ENCODE data around the gene CCDC6.
"Not testable (repeated sequence)": the region's sequence is repeated elsewhere in the genome, so short reads cannot be mapped to it uniquely, and the experiment has no call there.

Gene CCDC6

DNA sequence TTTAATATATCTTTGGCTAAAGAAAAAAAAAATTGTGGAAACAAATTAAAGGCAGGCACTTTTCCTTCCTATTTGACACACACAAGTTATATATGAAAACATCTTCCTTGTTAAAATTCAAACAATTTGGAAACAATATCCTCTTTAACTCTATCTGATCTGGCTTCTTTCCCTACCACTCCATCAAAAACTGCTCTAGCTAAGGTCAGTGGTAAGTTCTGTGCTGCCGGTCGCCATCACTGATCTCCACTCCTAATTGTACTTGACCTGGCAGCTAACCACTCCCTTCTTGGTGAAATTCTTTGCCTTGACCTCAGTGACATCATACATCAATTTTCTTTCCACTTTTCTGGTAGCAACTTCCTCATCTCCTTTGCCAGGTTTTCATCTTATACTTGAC is 105.2 kb downstream of the CCDC6 start:
- no peak overlapping the region for H3K4me3 ChIP-seq (ENCODE audit: low read depth, low read length)
- TF ChIP-seq, protein P1, sequence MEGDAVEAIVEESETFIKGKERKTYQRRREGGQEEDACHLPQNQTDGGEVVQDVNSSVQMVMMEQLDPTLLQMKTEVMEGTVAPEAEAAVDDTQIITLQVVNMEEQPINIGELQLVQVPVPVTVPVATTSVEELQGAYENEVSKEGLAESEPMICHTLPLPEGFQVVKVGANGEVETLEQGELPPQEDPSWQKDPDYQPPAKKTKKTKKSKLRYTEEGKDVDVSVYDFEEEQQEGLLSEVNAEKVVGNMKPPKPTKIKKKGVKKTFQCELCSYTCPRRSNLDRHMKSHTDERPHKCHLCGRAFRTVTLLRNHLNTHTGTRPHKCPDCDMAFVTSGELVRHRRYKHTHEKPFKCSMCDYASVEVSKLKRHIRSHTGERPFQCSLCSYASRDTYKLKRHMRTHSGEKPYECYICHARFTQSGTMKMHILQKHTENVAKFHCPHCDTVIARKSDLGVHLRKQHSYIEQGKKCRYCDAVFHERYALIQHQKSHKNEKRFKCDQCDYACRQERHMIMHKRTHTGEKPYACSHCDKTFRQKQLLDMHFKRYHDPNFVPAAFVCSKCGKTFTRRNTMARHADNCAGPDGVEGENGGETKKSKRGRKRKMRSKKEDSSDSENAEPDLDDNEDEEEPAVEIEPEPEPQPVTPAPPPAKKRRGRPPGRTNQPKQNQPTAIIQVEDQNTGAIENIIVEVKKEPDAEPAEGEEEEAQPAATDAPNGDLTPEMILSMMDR (IDR thresholded peaks at IDR 0.05; ENCODE audit: insufficient read depth, low read depth, low read length, missing control alignments): no peak
- DNase-seq (ENCODE audit: low read depth): no peak

DNA sequence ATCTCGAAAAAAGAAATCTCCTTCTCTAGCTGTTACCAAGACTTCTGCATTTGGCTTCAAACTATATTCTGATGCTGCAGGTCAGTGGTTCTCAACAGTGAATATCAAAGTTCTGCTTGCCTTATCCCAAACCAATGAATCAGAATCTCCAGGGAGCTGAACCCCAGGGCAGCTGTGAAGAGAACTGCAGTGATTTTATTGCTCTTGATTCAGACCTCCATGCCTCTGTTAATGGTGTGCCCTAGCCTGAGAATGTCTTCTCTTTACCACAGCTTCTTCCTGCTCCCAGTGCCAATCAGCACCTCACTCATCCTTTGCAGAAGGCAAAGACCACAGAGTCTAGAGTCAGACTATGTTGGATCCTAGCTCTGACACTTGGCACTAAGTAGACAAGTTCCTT is 106.9 kb downstream of the CCDC6 start:
- TF ChIP-seq, protein P1 (IDR thresholded peaks at IDR 0.05; ENCODE audit: insufficient read depth, low read depth, low read length, missing control alignments): no peak
- DNase-seq (ENCODE audit: low read depth): no peak
- H3K4me3 ChIP-seq (ENCODE audit: low read depth, low read length): no peak overlapping the region

DNA sequence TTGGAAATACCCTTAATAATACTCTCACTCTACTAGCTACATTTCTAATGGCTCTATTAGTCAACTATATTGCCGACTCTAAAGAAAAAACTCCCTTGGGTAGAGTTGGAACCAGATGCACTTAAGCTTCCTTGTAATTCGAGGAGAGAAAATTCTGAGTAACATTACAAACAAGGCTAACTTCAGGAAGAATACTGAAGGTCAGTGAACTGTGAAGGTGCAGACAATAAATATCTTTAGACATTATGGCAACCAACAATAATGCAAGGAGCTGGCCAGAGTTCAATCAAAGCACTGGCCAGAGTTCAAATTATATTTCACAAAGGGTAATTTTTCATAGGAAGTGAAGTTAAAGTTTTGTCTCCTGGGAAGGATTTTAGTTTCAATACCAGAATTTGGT is 112.4 kb downstream of the CCDC6 start:
- H3K4me3 ChIP-seq (ENCODE audit: low read depth, low read length): no peak overlapping the region
- DNase-seq (ENCODE audit: low read depth): no peak
- TF ChIP-seq, protein P1 (IDR thresholded peaks at IDR 0.05; ENCODE audit: insufficient read depth, low read depth, low read length, missing control alignments): no peak

DNA sequence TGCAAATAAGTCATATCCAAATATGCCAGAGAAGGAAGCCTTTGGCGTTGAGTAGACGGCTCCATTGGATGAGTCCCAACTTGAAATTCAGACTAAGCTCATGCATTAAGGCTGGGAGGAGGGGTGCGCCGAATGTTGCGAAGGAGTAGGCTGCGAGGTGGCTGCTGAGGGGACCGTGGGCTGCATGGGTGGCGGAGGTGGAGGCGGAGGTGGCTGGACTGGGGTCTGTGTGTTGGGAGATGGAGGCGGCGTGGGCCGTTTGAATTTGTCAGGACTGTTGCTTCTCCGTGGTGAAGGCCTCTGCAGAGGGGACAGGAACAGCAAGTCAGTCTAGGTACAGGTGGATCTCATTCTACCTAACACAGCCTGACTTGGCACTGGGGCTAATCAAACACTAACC is 113.5 kb downstream of the CCDC6 start:
- no peak for DNase-seq (ENCODE audit: low read depth)
- H3K4me3 ChIP-seq (ENCODE audit: low read depth, low read length): no peak overlapping the region
- TF ChIP-seq, protein P1 (IDR thresholded peaks at IDR 0.05; ENCODE audit: insufficient read depth, low read depth, low read length, missing control alignments): no peak

DNA sequence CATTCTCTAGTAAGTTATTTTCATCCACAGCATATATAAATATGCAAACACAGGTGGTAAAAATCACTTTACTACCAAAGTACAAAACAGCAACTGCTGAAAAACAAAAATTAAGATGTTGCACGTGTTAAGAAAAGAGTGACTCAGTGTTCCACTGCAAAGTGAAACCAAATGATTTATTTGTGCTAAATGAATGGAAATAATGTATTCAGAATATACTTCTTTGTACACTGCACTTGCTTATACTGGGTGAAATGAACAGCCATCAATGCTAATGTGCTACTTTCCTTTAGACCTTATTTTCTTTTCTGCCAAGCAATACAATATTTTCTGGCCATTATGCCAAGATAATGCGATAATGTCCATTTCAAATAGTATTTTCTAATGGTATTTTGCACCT is 114.8 kb downstream of the CCDC6 start:
- no peak overlapping the region for H3K4me3 ChIP-seq (ENCODE audit: low read depth, low read length)
- TF ChIP-seq, protein P1 (IDR thresholded peaks at IDR 0.05; ENCODE audit: insufficient read depth, low read depth, low read length, missing control alignments): no peak
- no peak for DNase-seq (ENCODE audit: low read depth)

DNA sequence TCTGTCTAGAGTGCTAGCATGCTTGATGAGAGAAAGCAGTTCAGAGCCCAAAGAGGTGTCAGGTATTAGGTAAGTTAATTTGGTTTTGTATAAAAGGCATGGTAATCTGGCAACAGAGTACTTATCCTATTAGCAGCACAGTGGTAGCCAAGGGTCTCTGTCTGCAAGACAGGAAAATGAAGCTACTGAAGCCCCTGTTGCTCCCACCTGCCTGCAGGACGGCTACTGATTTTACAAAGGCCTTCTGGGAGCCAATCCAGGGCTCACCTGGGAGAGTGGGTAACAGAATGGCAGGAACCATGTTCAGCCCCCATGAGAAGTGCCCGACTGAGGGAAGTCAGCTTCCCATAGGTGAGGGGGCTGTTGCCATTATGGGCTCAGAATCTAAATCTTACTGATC is 116.3 kb downstream of the CCDC6 start:
- not testable (repeated sequence) for H3K4me3 ChIP-seq (ENCODE audit: low read depth, low read length); DNase-seq (ENCODE audit: low read depth)

DNA sequence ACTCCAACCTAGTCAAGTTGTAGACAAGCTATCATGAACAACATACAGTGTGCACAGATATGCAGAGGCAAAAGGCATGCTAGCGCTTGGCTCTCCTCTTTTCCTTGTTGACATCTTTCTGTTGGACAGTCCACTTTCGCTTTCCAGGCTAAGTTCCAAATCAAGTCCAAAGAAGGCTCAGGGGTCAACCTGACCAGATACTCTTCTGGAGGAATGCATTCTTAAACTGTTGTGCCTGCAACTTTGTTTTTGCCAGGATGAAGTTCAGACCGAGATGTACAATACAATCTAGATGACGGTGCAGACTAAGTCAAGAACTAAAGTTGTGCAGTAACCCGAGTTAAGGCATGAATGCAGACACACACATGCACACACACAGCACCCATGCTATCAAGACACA is 117.4 kb downstream of the CCDC6 start:
- DNase-seq (ENCODE audit: low read depth); H3K4me3 ChIP-seq (ENCODE audit: low read depth, low read length): not testable (repeated sequence)

DNA sequence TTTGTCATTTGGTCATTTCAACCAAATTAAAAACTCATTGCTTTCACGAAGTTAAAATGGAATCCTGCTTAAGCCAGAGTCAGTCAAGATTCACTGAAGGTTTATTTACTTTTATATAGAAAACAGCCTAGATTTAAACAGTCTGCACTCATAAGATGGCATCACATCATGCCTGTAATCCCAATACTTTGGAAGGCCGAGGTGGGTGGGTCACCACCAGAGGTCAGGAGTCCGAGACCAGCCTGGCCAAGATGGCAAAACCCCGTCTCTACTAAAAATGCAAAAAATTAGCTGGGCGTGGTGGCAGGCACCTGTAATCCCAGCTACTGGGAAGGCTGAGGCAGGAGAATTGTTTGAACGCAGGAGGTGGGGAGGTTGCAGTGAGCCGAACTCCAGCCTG is 119.3 kb downstream of the CCDC6 start:
- not testable (repeated sequence) for DNase-seq (ENCODE audit: low read depth); H3K4me3 ChIP-seq (ENCODE audit: low read depth, low read length)

DNA sequence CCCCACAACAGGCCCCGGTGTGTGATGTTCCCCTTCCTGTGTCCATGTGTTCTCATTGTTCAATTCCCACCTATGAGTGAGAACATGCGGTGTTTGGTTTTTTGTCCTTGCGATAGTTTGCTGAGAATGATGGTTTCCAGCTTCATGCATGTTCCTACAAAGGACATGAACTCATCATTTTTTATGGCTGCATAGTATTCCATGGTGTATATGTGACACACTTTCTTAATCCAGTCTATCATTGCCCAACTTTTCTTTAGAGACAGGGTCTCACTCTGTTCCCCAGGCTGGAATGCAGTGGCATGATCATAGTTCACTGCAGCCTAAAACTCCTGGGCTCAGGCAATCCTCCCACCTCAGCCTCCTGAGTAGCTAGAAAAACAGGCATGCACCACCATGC is 120.9 kb downstream of the CCDC6 start:
- DNase-seq (ENCODE audit: low read depth); H3K4me3 ChIP-seq (ENCODE audit: low read depth, low read length): not testable (repeated sequence)
